OCI-LY1 (cell line): Measurements from ENCODE around the gene MYRF.
A peak's percentile ranks its signal among the peaks of the same experiment; 100 is the strongest.

Experiments
- H2AFZ ChIP-seq: fragments of 200-600 bp; sonication (generic), shearing (Covaris generic); 2 replicates; pipeline ENCODE4 v1.6.0; 2014; ENCODE audit warnings: antibody characterized with exemption, mild to moderate bottlenecking, low read length
- H3F3A ChIP-seq: fragments of 200-600 bp; sonication (generic), shearing (Covaris generic); 2 replicates; pipeline ENCODE4 v1.6.0; 2014; ENCODE audit warnings: mild to moderate bottlenecking, antibody characterized with exemption, low read length, moderate library complexity; ENCODE audit not compliant: insufficient read depth
- H3K27ac ChIP-seq: fragments of 200-600 bp; sonication (generic); 2 replicates; pipeline ENCODE4 v1.5.1; 2014; ENCODE audit warnings: low read length, mixed run types, mild to moderate bottlenecking, low read depth; ENCODE audit not compliant: poor library complexity, severe bottlenecking
- H3K27me3 ChIP-seq: fragments of 200-600 bp; sonication (generic); 2 replicates; pipeline ENCODE4 v1.6.0; 2014; ENCODE audit warnings: antibody characterized with exemption, mild to moderate bottlenecking, low read length, moderate library complexity; ENCODE audit not compliant: insufficient read depth
- H3K36me3 ChIP-seq: fragments of 200-600 bp; sonication (generic); 2 replicates; pipeline ENCODE4 v1.6.1; 2014; ENCODE audit warnings: mild to moderate bottlenecking, antibody characterized with exemption, low read length, moderate library complexity, mixed read lengths; ENCODE audit not compliant: insufficient read depth
- H3K4me1 ChIP-seq: fragments of 200-600 bp; sonication (generic); 2 replicates; pipeline ENCODE4 v1.5.1; 2014; ENCODE audit warnings: mild to moderate bottlenecking, low read length, moderate library complexity; ENCODE audit not compliant: insufficient read depth, severe bottlenecking
- H3K4me2 ChIP-seq: fragments of 200-600 bp; sonication (generic), shearing (Covaris generic); 2 replicates; pipeline ENCODE4 v1.6.1; 2014; ENCODE audit warnings: low read length
- H3K4me3 ChIP-seq: fragments of 200-600 bp; sonication (generic); 2 replicates; pipeline ENCODE4 v1.5.1; 2014; ENCODE audit warnings: low read length, low read depth, mild to moderate bottlenecking, mixed read lengths; ENCODE audit not compliant: poor library complexity, severe bottlenecking
- H3K79me2 ChIP-seq: fragments of 200-600 bp; shearing (Covaris generic); 2 replicates; pipeline ENCODE4 v1.6.1; 2016; ENCODE audit warnings: mixed run types, low read length, mixed read lengths; ENCODE audit not compliant: insufficient read depth
- H3K9ac ChIP-seq: fragments of 200-600 bp; sonication (generic), shearing (Covaris generic); 2 replicates; pipeline ENCODE4 v1.6.1; 2014; ENCODE audit warnings: mild to moderate bottlenecking, low read length, mixed read lengths
- H3K9me2 ChIP-seq: fragments of 200-600 bp; sonication (generic), shearing (Covaris generic); 2 replicates; pipeline ENCODE4 v1.6.1; 2014; ENCODE audit warnings: low read depth, mild to moderate bottlenecking, low read length, mixed read lengths
- H3K9me3 ChIP-seq: fragments of 200-600 bp; shearing (Covaris generic); 2 replicates; pipeline ENCODE4 v1.6.1; 2014; ENCODE audit warnings: low read length, mixed read lengths
- H4K20me1 ChIP-seq: fragments of 200-600 bp; sonication (generic), shearing (Covaris generic); 2 replicates; pipeline ENCODE4 v1.6.0; 2016; ENCODE audit warnings: mild to moderate bottlenecking, low read length; ENCODE audit not compliant: insufficient read depth
- CTCF ChIP-seq: fragments of 200-600 bp; sonication (generic), shearing (Covaris generic); IDR thresholded peaks from 2 replicates; pipeline ENCODE4 v1.5.1; 2017; ENCODE audit warnings: mild to moderate bottlenecking, antibody characterized with exemption, low read length, moderate library complexity, mixed read lengths
- EZH2 ChIP-seq: fragments of 200-600 bp; sonication (generic), shearing (Covaris generic); IDR thresholded peaks from 2 replicates; pipeline ENCODE4 v1.8.0; 2017; ENCODE audit warnings: borderline replicate concordance, mixed run types, mild to moderate bottlenecking, antibody characterized with exemption, low read length, moderate library complexity, mixed read lengths

MYRF gene

GRCh38 chr11:61750631-61751273 is 1.7 kb upstream of the MYRF start:
- no peaks in the 10 kb centered on the region for H4K20me1 ChIP-seq
- TF ChIP-seq EZH2, result no peak
- TF ChIP-seq CTCF, result no peak
- no peaks in the 10 kb centered on the region for H3K36me3 ChIP-seq
- H2AFZ ChIP-seq, result no peak overlapping the region
- no peak overlapping the region for H3K4me2 ChIP-seq
- no peaks in the 10 kb centered on the region for H3K9me2 ChIP-seq
- H3K9me3 ChIP-seq, result no peaks in the 10 kb centered on the region
- H3K4me3 ChIP-seq, result no peak overlapping the region
- H3K9ac ChIP-seq, result no peak overlapping the region
- H3K27me3 ChIP-seq, result peaks cover 13% of the 10 kb centered on the region
- H3F3A ChIP-seq, result no peaks in the 10 kb centered on the region
- no peaks in the 10 kb centered on the region for H3K79me2 ChIP-seq
- H3K4me1 ChIP-seq, result no peaks in the 10 kb centered on the region
- H3K27ac ChIP-seq, result no peak overlapping the region

- Histone ChIP-seq H2AFZ (no peak overlapping the region), H3K27ac (no peak overlapping the region), H3K4me1 (no peaks in the 10 kb centered on the region), H3K9me2 (no peaks in the 10 kb centered on the region), H3K4me2 (no peak overlapping the region), H3K9me3 (no peaks in the 10 kb centered on the region), H3K4me3 (no peak overlapping the region), H3K27me3 (peaks cover 13% of the 10 kb centered on the region), H3K79me2 (no peaks in the 10 kb centered on the region), H3F3A (no peaks in the 10 kb centered on the region), H3K9ac (no peak overlapping the region), H3K36me3 (no peaks in the 10 kb centered on the region), H4K20me1 (no peaks in the 10 kb centered on the region)
- TF ChIP-seq CTCF (no peak), EZH2 (no peak)
Observed at GRCh38 chr11:61751384-61751783, 1.1 kb upstream of the MYRF start.

GRCh38 chr11:61752925-61753521 is 587 bp downstream of the MYRF start:
- Histone ChIP-seq H3K4me3 (peak overlapping the region; percentile 21), H3K4me2 (peak overlapping the region; percentile 41; the same call in 1 of the 2 replicates), H3K36me3 (no peaks in the 10 kb centered on the region), H3F3A (no peaks in the 10 kb centered on the region), H3K9me3 (no peaks in the 10 kb centered on the region), H3K79me2 (no peaks in the 10 kb centered on the region), H2AFZ (no peak overlapping the region), H3K9ac (no peak overlapping the region), H3K9me2 (no peaks in the 10 kb centered on the region), H3K27me3 (peaks cover 13% of the 10 kb centered on the region), H3K4me1 (no peaks in the 10 kb centered on the region), H4K20me1 (no peaks in the 10 kb centered on the region), H3K27ac (no peak overlapping the region)
- TF ChIP-seq EZH2 (no peak), CTCF (no peak)
